Suppressor macrophage (primary cell): Measurements from ENCODE around the gene LRRC9.
"Not testable (repeated sequence)": the region's sequence is repeated elsewhere in the genome, so short reads cannot be mapped to it uniquely, and the experiment has no call there.

Experiments used
- DNase-seq, 4 experiments: peaks; one replicate each; pipeline ENCODE4 v3.0.0-alpha.2; 2020 to 2022
- total RNA-seq, 17 experiments: gene quantifications; one replicate each; lab custom pipeline; 2026; ENCODE audit warnings: mixed read lengths in 6 of 17, inconsistent platforms in 3 of 17; lab: John Stamatoyannopoulos, UW

The LRRC9 gene
- total RNA-seq: 0 to 4.7 (median 0) reads per million in 17 experiments

- peak; percentile 2 to 16 (median 11) for DNase-seq
These were observed at the start of gene LRRC9 for GRCh38 chr14:59919570-59920377. Gene LRRC9 (plus strand): TSS chr14:59920144.

- DNase-seq: peak; percentile 70 to 88 (median 82)
These were observed 49.4 kb upstream of the LRRC9 start, which contains the start of gene RTN1 for GRCh38 chr14:59870277-59871165. Gene RTN1 (minus strand): TSS chr14:59870776. CDS start chr14:59870630, 146 bp downstream.

- no peak for DNase-seq
These were observed 48.8 kb upstream of the LRRC9 start for GRCh38 chr14:59871166-59871495.

GRCh38 chr14:59882957-59883356 lies 37.0 kb upstream of the LRRC9 start:
- peak; percentile 6 to 42 (median 8) for DNase-seq

GRCh38 chr14:59890676-59891075 lies 29.3 kb upstream of the LRRC9 start:
- DNase-seq: no peak

GRCh38 chr14:59895721-59896120 lies 24.2 kb upstream of the LRRC9 start:
- DNase-seq: no peak

- DNase-seq: peak; percentile 62 to 81 (median 68)
These were observed 22.1 kb upstream of the LRRC9 start for GRCh38 chr14:59897757-59898383.

GRCh38 chr14:59900556-59900955 lies 19.4 kb upstream of the LRRC9 start:
- DNase-seq: no peak

- no peak for DNase-seq
These were observed 15.8 kb upstream of the LRRC9 start for GRCh38 chr14:59904184-59904583.

GRCh38 chr14:59905188-59905587 lies 14.8 kb upstream of the LRRC9 start:
- DNase-seq: no peak

- DNase-seq: no peak
These were observed 7.5 kb upstream of the LRRC9 start for GRCh38 chr14:59912443-59912842.

- no peak for DNase-seq
These were observed 6.8 kb upstream of the LRRC9 start for GRCh38 chr14:59913187-59913586.

- DNase-seq: peak; percentile 42 to 59 (median 55)
These were observed 947 bp upstream of the LRRC9 start for GRCh38 chr14:59918824-59919569.

- peak in 1 of 4 experiments; percentile 14 for DNase-seq
These were observed 387 bp downstream of the LRRC9 start for GRCh38 chr14:59920378-59920683.

GRCh38 chr14:59925797-59926196 lies 5.9 kb downstream of the LRRC9 start:
- DNase-seq: no peak

- DNase-seq: no peak
These were observed 6.6 kb downstream of the LRRC9 start for GRCh38 chr14:59926534-59926933.

GRCh38 chr14:59931237-59931636 lies 11.3 kb downstream of the LRRC9 start:
- DNase-seq: no peak

GRCh38 chr14:59936145-59936544 lies 16.2 kb downstream of the LRRC9 start:
- no peak for DNase-seq

- DNase-seq: no peak
These were observed 19.9 kb downstream of the LRRC9 start for GRCh38 chr14:59939828-59940227.

- DNase-seq: not testable (repeated sequence)
These were observed 22.4 kb downstream of the LRRC9 start for GRCh38 chr14:59942296-59942862.

GRCh38 chr14:59944909-59945308 lies 25.0 kb downstream of the LRRC9 start:
- DNase-seq: no peak

- not testable (repeated sequence) for DNase-seq
These were observed 32.2 kb downstream of the LRRC9 start for GRCh38 chr14:59952141-59952540.
